SK-N-SH (cell line): ENCODE data around the gene CIITA. TPM values are rescaled to one million over a fixed set of nuclear protein-coding genes. Genes with fewer than 3 reads are reported as not detected.

Source experiments
- CTCF ChIA-PET: fragments of 300-600, 350-600 bp; formaldehyde crosslinking; extraction: SDS; loops from one replicate; lab custom pipeline; 2021; lab: Yijun Ruan, JAX
- POLR2A ChIA-PET: fragments of 350-600 bp; sonication (Branson Sonifier 250); formaldehyde crosslinking; extraction: SDS; loops from one replicate; lab custom pipeline; 2020; ENCODE audit warnings: antibody characterized with exemption, inconsistent platforms; lab: Yijun Ruan, JAX
- DNase-seq: peaks from one replicate; pipeline ENCODE4 v3.0.0; 2012
- H2AFZ ChIP-seq: fragments of 200-600 bp; sonication (generic); 2 replicates; pipeline ENCODE4 v1.8.1; 2016; ENCODE audit warnings: antibody characterized with exemption, mild to moderate bottlenecking, low read depth
- H3F3A ChIP-seq: fragments of 200-600 bp; sonication (generic); replicated peaks from 2 replicates; pipeline ENCODE3; 2016; ENCODE audit warnings: antibody characterized with exemption, mild to moderate bottlenecking; ENCODE audit not compliant: insufficient read depth
- H3K27ac ChIP-seq, 2 experiments: fragments of 200-500 bp in 1 of 2; fragments of 200-600 bp in 1 of 2; sonication (Bioruptor generic) in 1 of 2; sonication (generic), shearing (Covaris generic) in 1 of 2; 2 replicates each; pipeline versions ENCODE4 v1.5.1 to v1.6.1; 2014 to 2016; ENCODE audit warnings: low read depth in 2 of 2, inconsistent platforms in 1 of 2, low read length in 1 of 2, mild to moderate bottlenecking in 1 of 2, mixed read lengths in 1 of 2
- H3K27me3 ChIP-seq: fragments of 200-600 bp; sonication (generic), shearing (Covaris generic); 2 replicates; pipeline ENCODE4 v1.6.1; 2016; ENCODE audit warnings: mixed run types; ENCODE audit not compliant: insufficient read depth
- H3K36me3 ChIP-seq, 2 experiments: fragments of 200-500 bp in 1 of 2; fragments of 200-600 bp in 1 of 2; sonication (Bioruptor generic) in 1 of 2; sonication (generic) in 1 of 2; replicated peaks in 1 of 2; 2 replicates each; pipeline versions ENCODE3 to v1.5.1; 2014 to 2016; ENCODE audit warnings: low read length in 1 of 2, mild to moderate bottlenecking in 1 of 2; ENCODE audit not compliant: insufficient read depth in 2 of 2, control insufficient read depth in 1 of 2
- H3K4me1 ChIP-seq, 2 experiments: fragments of 200-500 bp in 1 of 2; fragments of 200-600 bp in 1 of 2; sonication (Bioruptor generic) in 1 of 2; sonication (generic), shearing (Covaris generic) in 1 of 2; 2 replicates each; pipeline versions ENCODE4 v1.5.1 to v1.6.1; 2014 to 2016; ENCODE audit warnings: low read depth in 1 of 2, low read length in 1 of 2, mixed run types in 1 of 2; ENCODE audit not compliant: insufficient read depth in 2 of 2, control insufficient read depth in 1 of 2
- H3K4me2 ChIP-seq: fragments of 200-600 bp; sonication (generic), shearing (Covaris generic); 2 replicates; pipeline ENCODE4 v1.6.1; 2017; ENCODE audit warnings: mixed run types
- H3K4me3 ChIP-seq, 2 experiments: fragments of 200-500 bp in 1 of 2; fragments of 200-600 bp in 1 of 2; sonication (Bioruptor generic) in 1 of 2; sonication (generic), shearing (Covaris generic) in 1 of 2; 2 replicates each; pipeline versions ENCODE4 v1.5.1 to v1.8.1; 2014 to 2016; ENCODE audit warnings: low read depth in 2 of 2, inconsistent platforms in 1 of 2, low read length in 1 of 2, mild to moderate bottlenecking in 1 of 2, mixed read lengths in 1 of 2, moderate library complexity in 1 of 2
- H3K79me2 ChIP-seq: fragments of 200-600 bp; sonication (generic); 2 replicates; pipeline ENCODE4 v1.8.1; 2017; ENCODE audit warnings: mild to moderate bottlenecking; ENCODE audit not compliant: insufficient read depth
- H3K9ac ChIP-seq: fragments of 200-600 bp; sonication (generic); 2 replicates; pipeline ENCODE4 v1.6.1; 2017; ENCODE audit warnings: mixed run types
- H3K9me2 ChIP-seq: fragments of 200-600 bp; sonication (generic); 2 replicates; pipeline ENCODE4 v1.6.1; 2017; ENCODE audit warnings: mixed run types
- H3K9me3 ChIP-seq: fragments of 200-600 bp; sonication (generic); 2 replicates; pipeline ENCODE4 v1.6.1; 2017; ENCODE audit warnings: mixed run types, mild to moderate bottlenecking, moderate library complexity
- H4K20me1 ChIP-seq: fragments of 200-600 bp; sonication (generic); 2 replicates; pipeline ENCODE4 v1.6.1; 2017; ENCODE audit warnings: mild to moderate bottlenecking, mixed run types; ENCODE audit not compliant: insufficient read depth
- CTCF ChIP-seq: fragments of 200-600 bp; sonication (generic); IDR thresholded peaks from 2 replicates; pipeline ENCODE4 v1.6.1; 2017; ENCODE audit warnings: antibody characterized with exemption, mild to moderate bottlenecking, moderate library complexity
- EP300 ChIP-seq, 2 experiments: IDR thresholded peaks; 2 replicates each; pipeline versions ENCODE4 v1.4.0 to v1.6.1; 2012; ENCODE audit warnings: borderline replicate concordance in 1 of 2, low read depth in 1 of 2, low read length in 1 of 2
- EZH2phosphoT487 ChIP-seq: fragments of 200-600 bp; sonication (generic); IDR thresholded peaks from 2 replicates; pipeline ENCODE4 v1.6.1; 2017; ENCODE audit warnings: low read depth, mixed run types, mild to moderate bottlenecking, antibody characterized with exemption, moderate library complexity, borderline replicate concordance
- FOXJ3 ChIP-seq: sonication (generic); formaldehyde crosslinking; IDR thresholded peaks from 2 replicates; pipeline ENCODE4 v1.5.1; 2020; ENCODE audit warnings: mild to moderate bottlenecking, missing genetic modification reagents
- FOXM1 ChIP-seq: IDR thresholded peaks from 2 replicates; pipeline ENCODE4 v1.4.0; 2012; ENCODE audit warnings: low read depth, mild to moderate bottlenecking
- IRF3 ChIP-seq: fragments of 150-350 bp; IDR thresholded peaks from 2 replicates; pipeline ENCODE4 v1.6.1; 2016; ENCODE audit warnings: mild to moderate bottlenecking, low read depth, low read length
- JUND ChIP-seq: IDR thresholded peaks from 2 replicates; pipeline ENCODE4 v1.4.0; 2012
- MAX ChIP-seq: IDR thresholded peaks from 2 replicates; pipeline ENCODE4 v1.4.0; 2012; ENCODE audit warnings: low read depth
- MEF2A ChIP-seq: IDR thresholded peaks from 2 replicates; pipeline ENCODE4 v1.4.0; 2012; ENCODE audit warnings: low read depth, borderline replicate concordance
- NFIC ChIP-seq: IDR thresholded peaks from 2 replicates; pipeline ENCODE4 v1.4.0; 2012; ENCODE audit warnings: borderline replicate concordance
- POLR2AphosphoS5 ChIP-seq: IDR thresholded peaks from 2 replicates; pipeline ENCODE4 v1.6.1; 2012; ENCODE audit warnings: low read depth, low read length
- RXRA ChIP-seq: IDR thresholded peaks from 2 replicates; pipeline ENCODE4 v1.4.0; 2012; ENCODE audit warnings: low read depth, mild to moderate bottlenecking, borderline replicate concordance
- SIN3A ChIP-seq: IDR thresholded peaks from 2 replicates; pipeline ENCODE4 v1.6.1; 2012; ENCODE audit warnings: low read depth, mild to moderate bottlenecking, low read length, moderate library complexity, borderline replicate concordance
- SMC3 ChIP-seq: IDR thresholded peaks from 2 replicates; pipeline ENCODE4 v1.6.1; 2012; ENCODE audit warnings: low read depth, low read length, improper control_type of control experiment
- USF1 ChIP-seq: IDR thresholded peaks from 2 replicates; pipeline ENCODE4 v1.4.0; 2012; ENCODE audit warnings: low read depth, borderline replicate concordance
- YY1 ChIP-seq: IDR thresholded peaks from 2 replicates; pipeline ENCODE4 v1.4.0; 2012; ENCODE audit warnings: low read depth, mild to moderate bottlenecking
- ZBTB33 ChIP-seq: IDR thresholded peaks from 2 replicates; pipeline ENCODE4 v1.4.0; 2012; ENCODE audit warnings: low read depth, borderline replicate concordance
- WGBS: methylation state at CpG from one replicate; pipeline ENCODE4 v1.1.6; 2017; ENCODE audit warnings: low lambda C conversion rate; 5-methylcytosine and 5-hydroxymethylcytosine counted together
- polyA plus RNA-seq, 3 experiments: library from polyadenylated mRNA; depleted of rRNA; stranded (reverse); fragments of >200 nt; gene quantifications; 2 replicates each; pipeline ENCODE4 v1.2.3, GENCODE V29; 2012

The CIITA gene
- polyA plus RNA-seq, 1 of the 3 experiments (the other 2 are of a cell fraction), result 0.23 TPM

- 84% methylated on average over 9 of the region's 14 CpGs for WGBS
- H3K4me3 ChIP-seq, result no peak overlapping the region
- ChIA-PET CTCF (interaction anchor here (0.5 to 1.8 kb wide), 4 partner anchors 10 to 1798 kb away, joined by 3 to 5 read pairs (median 4); no protein-coding TSS in a partner anchor), POLR2A (no interaction called here)
- no peak overlapping the region for H2AFZ ChIP-seq
- peaks cover 5% of the 10 kb centered on the region for H3F3A ChIP-seq
- no peaks in the 10 kb centered on the region for H3K9me3 ChIP-seq
- DNase-seq, result no peak
- no peaks in the 10 kb centered on the region for H4K20me1 ChIP-seq
- no peak overlapping the region for H3K9ac ChIP-seq
- peaks cover 5 to 19% of the 10 kb centered on the region in 2 experiments for H3K36me3 ChIP-seq
- H3K27me3 ChIP-seq, result no peaks in the 10 kb centered on the region
- H3K79me2 ChIP-seq, result no peaks in the 10 kb centered on the region
- no peak overlapping the region for H3K4me2 ChIP-seq
- TF ChIP-seq ZBTB33 (no peak), YY1 (no peak), EP300 (IDR thresholded peaks at IDR 0.05; ENCODE audit: borderline replicate concordance in 1 of 2, low read depth in 1 of 2, low read length in 1 of 2) (no peak)
- H3K9me2 ChIP-seq, result no peaks in the 10 kb centered on the region
- H3K4me1 ChIP-seq, result peaks cover 0 to 13% of the 10 kb centered on the region in 2 experiments; a peak in 1 of 4 replicates
- no peak overlapping the region for H3K27ac ChIP-seq
Observed at GRCh38 chr16:10922328-10923145, 45.5 kb downstream of the CIITA start.

GRCh38 chr16:10923146-10923649 is 46.2 kb downstream of the CIITA start:
- no peak overlapping the region for H3K4me2 ChIP-seq
- peaks cover 0 to 13% of the 10 kb centered on the region in 2 experiments; a peak in 1 of 4 replicates for H3K4me1 ChIP-seq
- CTCF ChIA-PET, result interaction anchor here (0.5 to 1.8 kb wide), 2 partner anchors 11 to 1798 kb away, joined by 3 to 5 read pairs; no protein-coding TSS in a partner anchor
- H3K9ac ChIP-seq, result no peak overlapping the region
- H3K27ac ChIP-seq, result no peak overlapping the region
- peaks cover 5 to 22% of the 10 kb centered on the region in 2 experiments for H3K36me3 ChIP-seq
- H3K9me2 ChIP-seq, result no peaks in the 10 kb centered on the region
- H4K20me1 ChIP-seq, result no peaks in the 10 kb centered on the region
- no peak for DNase-seq
- H3K9me3 ChIP-seq, result no peaks in the 10 kb centered on the region
- peaks cover 5% of the 10 kb centered on the region for H3F3A ChIP-seq
- WGBS, result 92% methylated on average over 9 of the region's 10 CpGs
- no peak overlapping the region for H2AFZ ChIP-seq
- no peaks in the 10 kb centered on the region for H3K79me2 ChIP-seq
- H3K4me3 ChIP-seq, result no peak overlapping the region
- H3K27me3 ChIP-seq, result no peaks in the 10 kb centered on the region
- POLR2A ChIA-PET, result no interaction called here
- TF ChIP-seq SMC3 (no peak), EZH2phosphoT487 (no peak), FOXJ3 (CRISPR knock-in tag) (no peak), RXRA (no peak), USF1 (no peak), POLR2AphosphoS5 (no peak), CTCF (no peak), YY1 (no peak), JUND (no peak), ZBTB33 (no peak), NFIC (no peak), IRF3 (no peak), MEF2A (no peak), MAX (no peak), FOXM1 (no peak), SIN3A (no peak)
